Activated CD4-positive, CD25-positive, alpha-beta regulatory T cell treated with anti-CD3 and anti-CD28 coated beads, Interleukin-2, amount 50 U/mL, for 24 hours (primary cell): ENCODE measurements around the gene TMEM132D.
"Not testable (repeated sequence)": the region's sequence is repeated elsewhere in the genome, so short reads cannot be mapped to it uniquely, and the experiment has no call there.

Source experiments
- ATAC-seq, 2 donors: fragments of 150-1000 bp; cut with Tn5 transposase; one replicate each; pipeline ENCODE4 v1.10.0; 2021; ENCODE audit warnings: mild to moderate bottlenecking in 1 of 2, moderate library complexity in 1 of 2

The TMEM132D gene

DNA sequence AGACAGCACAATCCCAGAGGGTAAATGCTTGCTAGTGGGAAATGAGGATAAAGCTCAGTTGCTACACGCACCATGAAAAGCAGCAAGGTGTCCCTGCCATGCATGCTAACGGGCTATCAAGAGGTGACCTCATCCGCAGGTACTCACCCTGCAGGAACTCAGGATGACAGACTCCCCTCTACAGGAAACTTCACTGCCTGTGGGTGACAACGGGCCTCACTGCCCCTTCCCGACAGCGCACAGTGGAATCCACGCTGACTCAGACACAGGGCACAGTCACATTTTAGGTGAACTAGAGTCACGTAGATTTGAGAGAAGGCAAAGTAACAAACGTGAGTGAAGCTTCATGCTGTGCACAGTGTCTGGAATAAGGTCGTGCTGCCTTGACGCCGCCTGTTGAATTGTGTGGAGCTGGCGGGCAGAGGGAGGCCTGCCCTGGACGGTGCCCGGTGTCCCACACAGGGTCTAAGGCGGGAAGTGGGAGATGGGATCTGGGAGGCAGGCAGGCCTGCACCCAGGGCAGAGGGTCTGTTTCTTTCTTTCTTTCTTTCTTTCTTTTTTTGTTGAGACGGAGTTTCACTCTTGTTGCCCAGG, 331.8 kb downstream of the TMEM132D start:
- no peak for ATAC-seq

DNA sequence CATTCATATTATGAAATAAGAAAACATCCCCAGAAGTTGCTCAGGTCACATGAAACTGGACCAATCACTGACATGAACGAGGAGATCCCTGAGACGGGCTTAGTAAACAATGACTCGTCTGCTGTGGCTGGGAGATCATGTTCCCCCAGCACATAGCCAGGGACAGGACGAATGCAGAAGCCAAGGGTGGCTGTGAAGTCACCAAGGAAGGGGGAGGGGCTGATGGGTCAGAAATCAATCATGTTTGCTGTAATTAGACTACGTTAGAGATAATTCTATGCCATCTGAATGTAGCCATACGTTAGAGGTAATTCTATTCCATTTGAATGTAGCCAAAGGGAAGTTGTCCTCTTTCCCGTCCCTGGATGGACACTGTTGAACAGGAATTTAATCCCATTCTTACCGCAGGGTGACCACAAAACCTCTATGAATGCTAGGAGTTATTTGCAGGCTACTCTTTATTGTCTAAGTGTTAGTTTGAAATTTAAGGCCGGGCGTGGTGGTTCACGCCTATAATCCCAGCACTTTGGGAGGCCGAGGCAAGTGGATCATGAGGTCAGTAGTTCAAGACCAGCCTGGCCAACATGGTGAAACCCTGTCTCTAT, 332.9 kb downstream of the TMEM132D start:
- no peak for ATAC-seq

DNA sequence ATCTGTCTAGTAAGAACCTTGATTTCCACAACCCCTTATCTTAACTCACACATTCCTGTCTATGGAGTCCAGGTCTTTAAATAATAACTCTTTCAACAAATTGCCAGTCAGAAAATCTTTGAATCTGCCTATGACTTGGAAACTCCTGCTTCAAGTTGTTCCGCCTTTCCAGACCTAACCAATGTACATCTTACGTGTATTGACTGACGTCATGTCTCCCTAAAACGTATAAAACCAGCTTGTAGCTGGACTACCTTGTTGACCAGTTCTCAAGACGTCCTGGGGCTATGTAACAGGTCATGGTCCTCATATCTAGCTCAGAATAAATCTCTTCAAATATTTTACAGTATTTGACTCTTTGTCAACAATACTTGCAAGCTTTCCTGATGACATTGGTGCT, 337.0 kb downstream of the TMEM132D start:
- no peak for ATAC-seq

DNA sequence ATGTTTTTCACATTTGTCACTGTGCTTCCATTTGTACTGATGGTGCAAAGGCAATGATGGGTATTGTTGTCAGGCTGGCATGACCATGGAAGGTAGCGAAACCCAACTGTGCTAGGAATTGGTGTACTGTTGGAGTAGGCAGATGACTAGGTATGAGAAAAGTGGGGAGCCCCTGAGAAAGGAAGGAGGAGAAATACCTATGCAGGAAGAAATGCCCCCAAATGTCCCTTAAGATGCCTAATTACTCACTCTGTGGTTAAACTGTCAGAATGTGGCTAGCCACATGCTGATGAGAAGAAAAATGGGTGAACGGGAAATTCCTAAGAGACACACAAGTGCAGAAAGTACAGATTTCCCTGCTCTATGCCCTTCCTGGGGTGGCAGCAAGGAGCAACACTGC, 339.1 kb downstream of the TMEM132D start:
- no peak for ATAC-seq

DNA sequence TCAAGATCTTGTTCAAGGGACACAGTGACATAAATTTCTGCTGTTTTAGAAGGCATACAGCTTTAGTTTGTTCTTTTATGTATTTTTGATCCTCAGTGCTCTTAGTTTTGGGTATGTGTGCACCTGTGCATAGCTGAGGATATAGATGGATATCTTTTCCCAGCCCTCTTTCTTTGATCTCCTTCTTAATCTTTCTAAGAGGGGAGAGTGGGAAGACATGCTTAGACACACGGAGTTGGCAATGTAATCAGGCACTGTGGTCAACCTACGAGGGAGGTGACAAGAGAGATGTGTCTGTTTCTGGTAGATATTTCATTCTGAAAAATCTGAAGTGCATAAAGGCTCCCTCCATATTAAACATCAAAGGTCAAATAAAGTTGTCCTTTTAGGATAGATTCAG, 340.6 kb downstream of the TMEM132D start:
- no peak for ATAC-seq

DNA sequence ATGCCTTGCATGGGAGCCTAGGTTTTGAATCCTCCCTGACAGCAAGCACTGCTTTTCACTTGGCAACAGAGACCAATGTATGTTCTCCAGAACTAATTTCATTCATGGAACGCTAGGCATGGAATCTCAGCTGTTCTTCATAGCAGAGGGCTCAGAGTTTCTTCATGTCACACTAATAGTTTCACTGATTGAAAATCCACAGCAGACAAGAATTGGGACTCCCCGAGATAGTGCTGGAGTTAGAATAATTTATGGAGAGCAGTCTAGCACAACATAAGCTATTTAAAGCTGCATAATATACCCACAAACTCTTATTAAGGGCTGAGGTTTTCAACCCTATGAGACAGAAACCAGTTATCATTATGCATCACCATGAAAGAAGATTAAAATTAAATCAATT, 342.5 kb downstream of the TMEM132D start:
- no peak for ATAC-seq

DNA sequence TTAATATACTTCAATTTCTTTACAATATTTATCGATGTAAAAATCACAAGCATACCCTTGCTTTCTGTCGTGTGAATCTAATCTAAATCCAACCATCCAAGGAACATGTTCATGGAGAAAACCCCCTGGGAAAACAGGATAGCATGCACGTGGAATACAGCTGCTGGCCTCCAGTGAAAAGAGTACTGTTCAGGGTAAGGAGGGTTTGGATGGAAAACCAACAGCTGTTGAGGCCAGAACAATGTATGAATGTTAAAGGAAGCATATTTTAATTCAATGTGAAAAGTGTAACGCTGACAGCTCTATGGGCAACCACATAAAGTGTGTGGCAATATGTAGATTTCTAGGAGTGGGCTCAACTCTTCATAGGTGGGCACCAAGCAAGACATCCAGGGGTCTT, 344.0 kb downstream of the TMEM132D start:
- ATAC-seq: no peak

DNA sequence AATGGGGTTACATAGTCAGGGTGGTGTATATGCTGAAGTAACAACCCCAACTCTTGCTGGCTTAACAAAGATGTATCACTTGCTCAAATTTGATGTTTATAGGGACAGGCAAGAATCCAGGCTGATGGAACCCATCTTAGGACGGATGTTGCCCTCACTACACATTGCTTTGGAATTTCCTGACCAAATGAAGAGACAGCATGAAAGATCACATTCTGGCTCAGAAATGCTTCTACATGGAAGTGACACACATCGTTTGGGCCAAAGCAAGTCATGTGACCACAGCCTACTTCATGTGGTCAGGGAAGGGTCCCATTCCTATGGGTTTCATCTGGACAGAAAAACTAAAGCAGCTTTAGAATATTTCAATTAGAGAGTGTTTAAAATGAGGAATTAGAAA, 345.8 kb downstream of the TMEM132D start:
- ATAC-seq: no peak

DNA sequence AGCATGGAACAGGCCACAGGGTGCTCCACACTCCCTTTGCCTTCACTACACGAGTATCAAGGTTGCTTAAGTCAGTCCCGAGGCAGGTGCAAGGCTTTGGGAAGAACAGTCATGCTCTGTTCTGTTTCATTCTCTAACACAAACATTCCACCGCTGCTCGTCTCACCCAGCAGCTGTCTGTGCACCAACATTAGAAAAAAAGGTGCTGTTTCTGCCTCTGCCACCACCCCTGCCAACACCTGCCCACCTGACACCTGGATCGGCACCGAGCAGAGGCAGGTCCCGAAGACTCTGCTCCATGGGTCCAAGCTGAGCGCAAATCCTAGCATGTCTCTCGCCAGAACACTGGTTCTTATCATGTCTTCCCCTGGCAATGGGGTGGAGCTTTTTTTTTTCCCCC, 347.7 kb downstream of the TMEM132D start:
- no peak for ATAC-seq

DNA sequence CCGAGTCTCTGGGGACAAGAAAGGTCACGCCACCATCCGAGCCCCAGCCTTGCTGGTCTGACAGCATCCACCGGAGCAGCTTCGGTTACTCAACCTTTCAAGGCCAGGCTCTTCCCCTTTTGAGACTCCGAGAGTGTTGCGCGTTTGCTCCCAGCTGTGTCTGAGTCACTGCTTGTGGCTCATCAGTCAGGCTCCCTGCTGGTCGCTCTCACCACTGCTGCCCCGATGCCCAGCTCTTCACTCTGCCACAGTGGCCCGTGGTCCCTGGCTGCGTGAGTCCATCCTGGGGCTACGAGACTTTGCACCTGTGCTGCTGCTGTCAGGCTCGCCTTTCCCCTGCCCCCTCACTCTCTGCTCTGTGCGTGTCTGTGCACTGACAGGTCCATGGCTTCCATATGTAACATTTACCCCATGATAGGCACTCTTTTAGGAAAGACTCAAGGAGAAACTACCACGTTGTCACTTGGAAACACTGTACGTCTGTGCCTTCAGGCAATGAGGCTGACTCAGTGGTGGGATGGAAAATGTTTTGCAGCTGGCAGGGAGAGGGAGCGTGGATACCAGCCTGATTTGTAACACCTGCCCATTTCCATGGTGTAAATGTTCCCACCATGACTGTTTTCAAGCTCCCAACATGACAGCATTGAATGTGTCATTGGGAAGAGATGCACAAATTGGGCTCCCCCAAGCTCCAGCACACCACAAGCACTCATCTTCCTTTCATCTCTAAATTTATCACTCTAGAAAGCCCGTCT, 350.7 kb downstream of the TMEM132D start:
- ATAC-seq: no peak

DNA sequence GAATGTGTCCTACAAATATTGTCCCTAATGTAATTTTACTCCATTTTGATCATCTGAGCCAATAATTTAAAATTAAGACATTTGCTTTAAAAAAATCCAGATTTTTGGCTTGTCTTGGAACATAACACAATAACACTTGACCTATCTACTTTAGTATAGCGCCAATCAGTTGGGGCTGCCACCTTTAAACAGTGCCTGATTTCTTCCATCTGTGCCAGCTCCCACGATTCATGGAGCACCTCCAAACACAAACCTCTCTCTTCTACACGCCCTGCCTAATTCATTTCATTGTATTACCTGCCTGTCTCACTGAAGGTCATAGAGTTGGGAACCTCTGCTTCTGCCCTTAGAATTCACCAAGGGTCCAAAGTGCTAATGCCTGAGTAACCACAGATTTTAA, 352.4 kb downstream of the TMEM132D start:
- no peak for ATAC-seq

DNA sequence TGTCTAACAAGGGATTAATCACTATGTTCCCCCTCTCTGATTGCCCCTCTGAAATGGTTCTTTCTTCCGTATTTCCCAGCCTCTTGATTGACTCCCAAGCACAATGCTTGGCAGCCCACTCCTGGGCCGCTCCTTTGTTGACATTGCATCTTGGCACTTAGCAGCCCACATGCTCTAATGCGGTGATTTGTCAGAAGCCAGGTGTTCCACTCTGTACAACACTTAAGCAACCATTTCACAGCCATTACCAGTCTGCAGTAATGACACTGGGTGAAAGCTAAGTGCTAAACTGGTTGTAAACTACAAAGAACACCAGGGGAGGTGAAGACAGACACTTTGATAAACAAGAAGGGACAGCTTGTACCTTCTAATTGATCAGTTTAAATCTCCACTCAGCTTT, 353.5 kb downstream of the TMEM132D start:
- no peak for ATAC-seq

DNA sequence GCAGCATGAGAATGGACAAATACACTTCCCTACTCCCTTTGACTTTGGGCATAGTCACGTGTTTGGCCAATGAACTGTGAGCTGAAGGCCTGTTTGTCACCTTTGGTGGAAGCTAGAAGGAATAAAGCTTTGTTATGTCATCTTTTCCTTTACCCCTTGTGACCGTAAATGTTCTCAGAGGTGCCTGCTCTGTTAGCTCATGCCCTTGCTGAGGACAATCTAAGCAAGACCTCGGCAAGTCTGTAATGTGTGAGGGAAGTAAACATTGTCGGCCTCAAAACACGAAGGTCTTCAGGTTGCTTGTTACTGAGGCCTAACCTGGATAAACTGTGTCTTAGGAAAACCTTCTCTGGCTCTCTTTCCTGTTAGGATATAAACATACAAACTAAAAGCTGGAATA, 354.2 kb downstream of the TMEM132D start:
- no peak for ATAC-seq

DNA sequence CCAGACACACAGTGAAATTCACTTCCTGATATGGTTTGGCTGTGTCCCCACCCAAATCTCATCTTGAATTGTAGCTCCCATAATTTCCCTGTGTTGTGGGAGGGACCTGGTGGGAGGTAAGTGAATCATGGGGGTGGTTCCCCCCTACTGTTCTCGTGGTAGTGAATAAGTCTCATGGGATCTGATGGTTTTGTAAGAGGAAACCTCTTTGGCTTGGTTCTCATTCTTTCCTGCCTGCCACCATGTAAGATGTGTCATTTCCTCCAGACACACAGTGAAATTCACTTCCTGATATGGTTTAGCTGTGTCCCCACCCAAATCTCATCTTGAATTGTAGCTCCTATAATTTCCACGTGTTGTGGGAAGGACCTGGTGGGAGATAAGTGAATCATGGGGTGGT, 354.8 kb downstream of the TMEM132D start:
- not testable (repeated sequence) for ATAC-seq

DNA sequence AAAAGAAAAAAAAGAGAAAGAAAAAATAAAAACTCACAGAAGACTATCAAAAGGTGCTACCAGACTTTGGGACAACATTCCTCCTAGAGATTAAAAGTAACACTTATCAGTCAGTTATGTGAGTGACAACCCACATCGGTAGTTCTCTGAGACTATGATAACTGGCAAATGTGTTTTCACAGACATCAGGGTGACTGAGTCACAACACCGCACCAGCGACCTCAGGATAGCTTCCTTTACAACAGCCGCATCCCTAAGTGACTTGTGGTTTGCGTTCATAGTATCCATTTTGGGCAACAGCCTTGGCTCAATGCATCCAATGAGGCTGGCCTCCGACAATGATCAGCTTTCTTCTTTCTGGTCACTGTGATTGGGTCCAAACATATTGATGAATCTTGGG, 359.1 kb downstream of the TMEM132D start:
- no peak for ATAC-seq

DNA sequence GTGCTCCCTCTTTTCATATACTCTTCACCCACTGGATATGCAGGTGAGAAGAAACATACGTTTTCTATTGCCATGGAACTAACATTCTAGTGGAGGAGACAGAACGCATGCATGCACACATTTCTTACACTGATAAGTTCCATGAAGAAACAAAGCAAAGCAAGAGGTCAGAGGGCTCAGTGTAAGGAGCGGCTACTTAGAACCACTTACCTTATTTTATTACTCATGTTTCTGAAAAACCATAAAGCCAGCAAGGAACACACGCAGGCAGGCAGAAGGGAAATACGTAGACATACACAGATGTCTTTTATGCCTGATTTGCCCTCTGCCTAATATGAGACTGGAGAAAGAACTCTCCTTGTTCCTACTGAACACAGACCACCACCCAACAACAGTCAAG, 362.9 kb downstream of the TMEM132D start:
- no peak for ATAC-seq

DNA sequence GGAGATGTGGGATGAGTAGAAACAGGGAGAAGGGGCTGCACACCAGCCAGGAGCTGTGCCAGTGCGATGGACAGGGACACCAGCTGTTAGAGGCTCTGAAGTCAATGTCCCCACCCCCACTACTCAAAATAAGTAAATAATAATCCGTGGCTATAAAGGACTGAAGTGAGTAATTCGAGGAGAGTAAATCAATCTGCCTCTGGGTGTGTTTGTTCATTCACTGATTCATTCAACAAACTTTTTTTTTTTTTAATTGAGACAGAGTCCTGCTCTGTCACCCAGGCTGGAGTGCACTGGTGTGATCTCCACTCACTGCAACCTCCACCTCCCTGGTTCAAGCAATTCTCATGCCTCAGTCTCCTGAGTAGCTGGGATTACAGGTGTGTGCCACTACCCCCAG, 363.6 kb downstream of the TMEM132D start:
- no peak for ATAC-seq

DNA sequence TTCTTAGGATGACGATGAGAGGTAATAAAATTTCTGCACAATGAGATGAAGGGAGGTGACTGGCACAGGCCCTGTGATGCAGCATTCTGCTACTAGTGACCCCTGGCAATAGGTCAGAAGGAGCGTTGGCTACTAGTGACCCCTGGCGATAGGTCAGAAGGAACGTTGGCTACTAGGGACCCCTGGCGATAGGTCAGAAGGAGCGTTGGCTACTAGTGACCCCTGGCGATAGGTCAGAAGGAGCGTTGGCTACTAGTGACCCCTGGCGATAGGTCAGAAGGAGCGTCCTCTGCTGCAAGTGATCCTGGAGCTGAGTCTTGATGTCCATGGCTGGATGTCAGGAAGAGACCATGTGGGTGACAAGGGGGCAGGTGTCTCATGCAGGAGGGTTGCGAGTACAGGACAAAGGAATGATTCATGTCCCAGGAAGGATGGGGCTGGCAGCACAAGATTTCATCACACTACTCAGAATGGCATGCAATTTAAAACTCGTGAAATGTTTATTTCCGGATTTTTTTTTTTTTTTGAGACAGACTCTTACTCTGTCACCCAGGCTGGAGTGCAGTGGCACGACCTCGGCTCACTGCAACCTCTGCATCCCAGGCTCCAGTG, 365.0 kb downstream of the TMEM132D start:
- ATAC-seq: not testable (repeated sequence)

DNA sequence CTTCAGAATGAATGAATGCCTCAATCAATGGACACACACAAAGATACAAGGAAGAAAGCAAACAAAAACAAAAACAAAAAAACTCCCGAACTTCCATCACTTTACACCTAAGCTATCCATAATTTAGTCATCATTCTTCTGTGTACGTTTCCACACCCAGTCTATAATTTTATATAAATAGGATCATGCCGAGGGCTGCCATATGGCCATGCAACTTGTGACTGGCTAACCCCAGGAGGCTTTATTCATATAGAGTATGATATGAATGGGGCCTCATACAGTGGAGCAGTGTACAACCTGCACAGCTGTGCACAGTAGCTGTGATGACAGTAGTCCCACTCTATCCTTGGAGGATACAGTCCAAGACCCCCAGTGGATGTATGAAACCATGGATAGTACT, 365.7 kb downstream of the TMEM132D start:
- ATAC-seq: no peak

DNA sequence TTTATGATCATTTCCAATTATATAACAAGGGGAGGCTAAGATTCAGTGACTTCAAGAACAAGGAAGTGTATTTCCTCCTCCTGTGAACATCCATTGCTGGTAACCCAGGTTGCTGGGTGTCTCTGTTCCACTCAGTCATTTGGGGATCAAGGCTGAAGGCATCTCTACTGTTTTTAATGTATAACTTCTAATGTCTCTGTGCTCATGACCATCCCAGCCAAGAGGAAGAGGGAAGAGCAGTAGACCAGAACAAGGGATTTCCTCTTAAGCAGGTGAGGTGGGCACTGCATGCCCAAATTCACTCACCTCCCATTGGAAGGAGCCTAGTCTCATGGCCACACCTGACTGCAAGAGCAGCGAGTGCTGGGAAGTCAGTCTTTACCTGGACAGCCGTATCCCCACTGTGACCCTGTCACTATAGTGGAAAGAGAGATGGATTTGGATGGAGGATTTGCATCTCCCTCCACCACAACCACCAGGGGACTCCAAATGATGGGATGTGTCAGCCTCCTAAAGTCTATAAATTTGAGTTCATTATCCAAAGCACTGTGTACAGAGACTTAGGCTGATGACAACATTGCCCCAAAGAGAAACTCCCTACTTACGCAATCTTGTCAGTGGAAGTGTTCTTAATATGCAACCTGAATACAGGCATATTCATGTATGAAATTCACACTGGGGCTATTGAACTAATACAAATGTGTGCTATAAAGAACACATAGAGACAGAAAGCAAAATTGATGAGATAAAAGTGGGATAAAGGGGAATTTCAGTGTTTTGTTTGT, 368.7 kb downstream of the TMEM132D start:
- no peak for ATAC-seq

DNA sequence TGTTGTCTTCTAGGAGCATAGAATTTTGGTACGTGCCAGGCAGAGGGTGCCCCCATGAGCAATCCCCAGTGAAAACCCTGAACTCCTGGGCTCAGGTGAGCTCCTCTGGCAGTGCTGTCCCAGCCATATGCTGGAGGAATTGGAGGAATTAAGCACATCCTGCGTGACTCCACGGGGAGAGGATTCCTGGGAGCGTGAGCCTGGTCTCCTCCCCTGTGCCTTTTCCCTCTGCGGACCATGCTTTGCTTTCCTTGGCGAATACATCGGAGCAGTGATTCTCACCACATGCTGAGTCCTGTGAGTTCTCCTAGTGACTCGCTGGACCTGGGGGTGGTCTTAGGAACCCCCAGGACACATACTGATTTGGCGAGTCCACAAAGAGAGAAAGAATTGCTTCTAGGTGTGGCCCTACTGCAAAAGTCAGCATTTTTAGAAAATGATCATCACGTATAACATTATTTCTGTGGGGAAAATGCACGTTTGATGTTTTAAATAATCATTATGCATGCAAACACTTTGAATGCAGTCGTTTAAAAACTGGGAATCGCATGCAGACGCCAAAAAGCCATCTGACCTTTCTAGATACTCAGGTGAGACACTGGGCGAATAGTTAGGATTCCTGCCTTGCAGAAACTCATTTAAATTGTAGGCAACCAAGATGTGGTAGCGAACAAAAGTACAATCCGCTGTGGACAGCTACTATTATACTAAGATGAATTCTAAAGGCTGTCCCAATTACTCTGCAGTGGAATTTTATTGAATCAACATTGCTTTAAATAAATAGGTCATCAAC, 370.9 kb downstream of the TMEM132D start:
- ATAC-seq: no peak

DNA sequence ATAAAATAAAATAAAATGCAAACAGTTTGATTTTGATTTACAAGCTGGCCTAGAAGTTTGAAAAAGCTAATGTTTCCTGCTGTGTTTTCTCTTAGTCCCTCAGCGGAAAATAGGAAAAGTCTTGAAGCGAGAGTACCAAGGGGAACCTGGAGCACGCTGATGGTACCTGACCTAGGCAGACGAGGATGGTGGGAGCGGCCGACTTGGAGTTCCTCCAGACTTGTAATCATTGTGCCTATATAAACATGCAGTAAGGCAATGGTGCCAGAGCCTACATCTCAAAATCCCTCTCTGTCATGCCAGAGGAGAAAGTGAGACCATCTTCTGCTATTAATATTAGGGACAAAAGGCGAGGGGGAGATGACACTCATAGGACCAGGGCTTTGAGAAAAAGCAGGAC, 371.7 kb downstream of the TMEM132D start:
- no peak for ATAC-seq
